GM19351 (cell line): ENCODE data around the gene ZNF575.

Source experiments
- ATAC-seq: cut with Tn5 transposase; IDR thresholded peaks from one replicate; pipeline ENCODE4 v1.9.1; 2021; ENCODE audit warnings: mild to moderate bottlenecking, moderate library complexity; ENCODE audit not compliant: unreplicated experiment

Gene ZNF575

GRCh38 chr19:43532962-43533545 lies at the start of gene ZNF575:
Gene ZNF575, plus strand, starts transcription at chr19:43533188. Its CDS starts 1,235 bp downstream, at chr19:43534423.
- peak; percentile 61 for ATAC-seq

GRCh38 chr19:43483281-43483680 lies 49.7 kb upstream of the ZNF575 start:
- no peak for ATAC-seq

GRCh38 chr19:43485951-43486350 lies 47.0 kb upstream of the ZNF575 start:
- ATAC-seq, result no peak

GRCh38 chr19:43486412-43486811 lies 46.6 kb upstream of the ZNF575 start:
- ATAC-seq, result no peak

- no peak for ATAC-seq
Measured at GRCh38 chr19:43488179-43488578, 44.8 kb upstream of the ZNF575 start.

- peak; percentile 56 for ATAC-seq
Measured at GRCh38 chr19:43489310-43489709, 43.7 kb upstream of the ZNF575 start.

- no peak for ATAC-seq
Measured at GRCh38 chr19:43489979-43490599, 42.9 kb upstream of the ZNF575 start.

GRCh38 chr19:43490759-43491158 lies 42.2 kb upstream of the ZNF575 start:
- no peak for ATAC-seq

- ATAC-seq, result no peak
Measured at GRCh38 chr19:43495082-43495481, 37.9 kb upstream of the ZNF575 start.

- no peak for ATAC-seq
Measured at GRCh38 chr19:43496960-43497359, 36.0 kb upstream of the ZNF575 start.

- no peak for ATAC-seq
Measured at GRCh38 chr19:43498233-43498842, 34.6 kb upstream of the ZNF575 start.

- ATAC-seq, result no peak
Measured at GRCh38 chr19:43499042-43499441, 33.9 kb upstream of the ZNF575 start.

- no peak for ATAC-seq
Measured at GRCh38 chr19:43501661-43502418, 31.1 kb upstream of the ZNF575 start.

GRCh38 chr19:43502419-43502976 lies 30.5 kb upstream of the ZNF575 start:
- no peak for ATAC-seq

GRCh38 chr19:43503501-43504425 lies 29.2 kb upstream of the ZNF575 start:
- peak; percentile 81 for ATAC-seq

- ATAC-seq, result peak; percentile 28
Measured at GRCh38 chr19:43504426-43505185, 28.4 kb upstream of the ZNF575 start, which contains the start of gene PHLDB3. Gene PHLDB3, minus strand, starts transcription at chr19:43504746. Its CDS starts 628 bp downstream, at chr19:43504118.

GRCh38 chr19:43505186-43505456 lies 27.9 kb upstream of the ZNF575 start:
- ATAC-seq, result no peak

- ATAC-seq, result no peak
Measured at GRCh38 chr19:43505941-43506340, 27.0 kb upstream of the ZNF575 start.

- ATAC-seq, result no peak
Measured at GRCh38 chr19:43506629-43507028, 26.4 kb upstream of the ZNF575 start.

GRCh38 chr19:43507880-43508279 lies 25.1 kb upstream of the ZNF575 start:
- no peak for ATAC-seq
